ENCODE measurements around the gene ZNF37A. TPM values are rescaled to one million over a fixed set of nuclear protein-coding genes. Genes with fewer than 3 reads are reported as not detected.

ZNF37A gene
- 11.4 and 14.8 TPM in 2 replicates for polyA plus RNA-seq

GRCh38 chr10:38094158-38094926 is at the start of gene ZNF37A:
Gene ZNF37A, plus strand, starts transcription at chr10:38094337. Its CDS starts 2,281 bp downstream, at chr10:38096618.

Other genes with a start within 250 kb of the ZNF37A start
- gene ZNF248, start 236.7 kb upstream of the ZNF37A start, polyA plus RNA-seq = 10.8 and 13.3 TPM in 2 replicates
- 22.0 and 27.8 TPM in 2 replicates for gene ZNF25, start 117.7 kb upstream of the ZNF37A start, polyA plus RNA-seq
- 26.0 and 31.8 TPM in 2 replicates for gene ZNF33A, start 83.7 kb upstream of the ZNF37A start, polyA plus RNA-seq

Data from Purkinje cell (primary cell).